ENCODE data around the gene UGT1A5. TPM values are rescaled to one million over a fixed set of nuclear protein-coding genes. Genes with fewer than 3 reads are reported as not detected.

The UGT1A5 gene
- total and polyA plus RNA-seq, 4 experiments from 2014 or later = not detected

- ChIA-PET POLR2A (ENCODE audit: partially characterized antibody) (no interaction called here), CTCF (ENCODE audit: partially characterized antibody) (no interaction called here)
These were observed 48.5 kb downstream of the UGT1A5 start for GRCh38 chr2:233761040-233761769.

GRCh38 chr2:233764264-233764663 is 51.6 kb downstream of the UGT1A5 start:
- peaks cover 15 to 25% of the 10 kb centered on the region in 2 donors for H3K27me3 Mint-ChIP-seq
- Histone ChIP-seq H3K36me3 (ENCODE audit: insufficient read depth, low read length) (no peaks in the 10 kb centered on the region), H3K27me3 (ENCODE audit: insufficient read depth, low read length) (no peaks in the 10 kb centered on the region), H3K4me3 (ENCODE audit: low read length in 2 of 2) (no peak overlapping the region), H3K9me3 (ENCODE audit: control insufficient read depth in 1 of 2, low read length in 2 of 2) (no peaks in the 10 kb centered on the region), H3K4me1 (ENCODE audit: insufficient read depth, low read length) (no peaks in the 10 kb centered on the region), H3K27ac (ENCODE audit: low read depth, low read length) (no peak overlapping the region)
- H3K4me1 Mint-ChIP-seq = no peaks in the 10 kb centered on the region
- no peak overlapping the region for H3K4me3 Mint-ChIP-seq
- H3K27ac Mint-ChIP-seq = no peak overlapping the region
- intact Hi-C loops (cut with micrococcal nuclease) = no loop called here
- H3K36me3 Mint-ChIP-seq = no peaks in the 10 kb centered on the region
- DNase-seq = no peak
- CTCF ChIA-PET (ENCODE audit: partially characterized antibody) = no interaction called here
- POLR2A ChIA-PET (ENCODE audit: partially characterized antibody) = no interaction called here
- no peaks in the 10 kb centered on the region for H3K9me3 Mint-ChIP-seq

More at GRCh38 chr2:233761040-233761769, 48.5 kb downstream of the UGT1A5 start:
- H3K4me1 Mint-ChIP-seq = no peaks in the 10 kb centered on the region
- no peaks in the 10 kb centered on the region for H3K36me3 Mint-ChIP-seq
- no peak overlapping the region for H3K27ac Mint-ChIP-seq
- H3K4me3 ChIP-seq (ENCODE audit: low read length in 2 of 2) = no peak overlapping the region
- intact Hi-C loops (cut with micrococcal nuclease) = no loop called here
- no peak for DNase-seq
- peaks cover 8 to 12% of the 10 kb centered on the region in 2 donors for H3K27me3 Mint-ChIP-seq
- no peaks in the 10 kb centered on the region for H3K36me3 ChIP-seq (ENCODE audit: insufficient read depth, low read length)
- H3K27ac ChIP-seq (ENCODE audit: low read depth, low read length) = no peak overlapping the region
- no peaks in the 10 kb centered on the region for H3K9me3 Mint-ChIP-seq
- H3K27me3 ChIP-seq (ENCODE audit: insufficient read depth, low read length) = no peaks in the 10 kb centered on the region
- no peaks in the 10 kb centered on the region for H3K9me3 ChIP-seq (ENCODE audit: control insufficient read depth in 1 of 2, low read length in 2 of 2)
- no peaks in the 10 kb centered on the region for H3K4me1 ChIP-seq (ENCODE audit: insufficient read depth, low read length)
- H3K4me3 Mint-ChIP-seq = no peak overlapping the region

GRCh38 chr2:233764761-233765160 is 52.1 kb downstream of the UGT1A5 start:
- Histone ChIP-seq H3K36me3 (ENCODE audit: insufficient read depth, low read length) (no peaks in the 10 kb centered on the region), H3K27ac (ENCODE audit: low read depth, low read length) (no peak overlapping the region), H3K27me3 (ENCODE audit: insufficient read depth, low read length) (no peaks in the 10 kb centered on the region), H3K9me3 (ENCODE audit: control insufficient read depth in 1 of 2, low read length in 2 of 2) (no peaks in the 10 kb centered on the region), H3K4me1 (ENCODE audit: insufficient read depth, low read length) (no peaks in the 10 kb centered on the region), H3K4me3 (ENCODE audit: low read length in 2 of 2) (no peak overlapping the region)
- no peaks in the 10 kb centered on the region for H3K4me1 Mint-ChIP-seq
- H3K36me3 Mint-ChIP-seq = no peaks in the 10 kb centered on the region
- peaks cover 15 to 26% of the 10 kb centered on the region in 2 donors for H3K27me3 Mint-ChIP-seq
- no peak overlapping the region for H3K27ac Mint-ChIP-seq
- ChIA-PET CTCF (ENCODE audit: partially characterized antibody) (no interaction called here), POLR2A (ENCODE audit: partially characterized antibody) (no interaction called here)
- no peak overlapping the region for H3K4me3 Mint-ChIP-seq
- intact Hi-C loops (cut with micrococcal nuclease) = no loop called here
- no peak for DNase-seq
- H3K9me3 Mint-ChIP-seq = no peaks in the 10 kb centered on the region

- Histone ChIP-seq H3K27ac (ENCODE audit: low read depth, low read length) (no peak overlapping the region), H3K27me3 (ENCODE audit: insufficient read depth, low read length) (no peaks in the 10 kb centered on the region), H3K4me3 (ENCODE audit: low read length in 2 of 2) (no peak overlapping the region), H3K36me3 (ENCODE audit: insufficient read depth, low read length) (no peaks in the 10 kb centered on the region), H3K9me3 (ENCODE audit: control insufficient read depth in 1 of 2, low read length in 2 of 2) (no peaks in the 10 kb centered on the region), H3K4me1 (ENCODE audit: insufficient read depth, low read length) (no peaks in the 10 kb centered on the region)
- peaks cover 18 to 30% of the 10 kb centered on the region in 2 donors for H3K27me3 Mint-ChIP-seq
- ChIA-PET CTCF (ENCODE audit: partially characterized antibody) (no interaction called here), POLR2A (ENCODE audit: partially characterized antibody) (no interaction called here)
- no peak overlapping the region for H3K27ac Mint-ChIP-seq
- H3K36me3 Mint-ChIP-seq = no peaks in the 10 kb centered on the region
- no peaks in the 10 kb centered on the region for H3K4me1 Mint-ChIP-seq
- no peak for DNase-seq
- intact Hi-C loops (cut with micrococcal nuclease) = no loop called here
- no peaks in the 10 kb centered on the region for H3K9me3 Mint-ChIP-seq
- H3K4me3 Mint-ChIP-seq = no peak overlapping the region
These were observed 53.7 kb downstream of the UGT1A5 start for GRCh38 chr2:233766416-233766815.

GRCh38 chr2:233768076-233768475 is 55.4 kb downstream of the UGT1A5 start:
- CTCF ChIA-PET (ENCODE audit: partially characterized antibody) = no interaction called here
- no peak for DNase-seq
- intact Hi-C loops (cut with micrococcal nuclease) = no loop called here

GRCh38 chr2:233769260-233769659 is 56.6 kb downstream of the UGT1A5 start:
- POLR2A ChIA-PET (ENCODE audit: partially characterized antibody) = no interaction called here

More at GRCh38 chr2:233768076-233768475, 55.4 kb downstream of the UGT1A5 start:
- Histone ChIP-seq H3K4me1 (ENCODE audit: insufficient read depth, low read length) (no peaks in the 10 kb centered on the region), H3K27me3 (ENCODE audit: insufficient read depth, low read length) (no peaks in the 10 kb centered on the region), H3K27ac (ENCODE audit: low read depth, low read length) (no peak overlapping the region), H3K9me3 (ENCODE audit: control insufficient read depth in 1 of 2, low read length in 2 of 2) (no peaks in the 10 kb centered on the region), H3K4me3 (ENCODE audit: low read length in 2 of 2) (no peak overlapping the region), H3K36me3 (ENCODE audit: insufficient read depth, low read length) (no peaks in the 10 kb centered on the region)
- Mint-ChIP-seq H3K9me3 (no peaks in the 10 kb centered on the region), H3K36me3 (no peaks in the 10 kb centered on the region), H3K4me1 (no peaks in the 10 kb centered on the region), H3K27me3 (peaks cover 18 to 30% of the 10 kb centered on the region in 2 donors), H3K27ac (no peak overlapping the region), H3K4me3 (no peak overlapping the region)
- POLR2A ChIA-PET (ENCODE audit: partially characterized antibody) = no interaction called here

GRCh38 chr2:233772153-233772552 is 59.4 kb downstream of the UGT1A5 start:
- no peaks in the 10 kb centered on the region for H3K4me1 ChIP-seq (ENCODE audit: insufficient read depth, low read length)
- H3K4me1 Mint-ChIP-seq = no peaks in the 10 kb centered on the region
- H3K27ac Mint-ChIP-seq = no peak overlapping the region
- intact Hi-C loops (cut with micrococcal nuclease) = no loop called here
- H3K9me3 Mint-ChIP-seq = peaks cover 0 to 17% (median 9%) of the 10 kb centered on the region in 8 donors
- H3K36me3 ChIP-seq (ENCODE audit: insufficient read depth, low read length) = no peaks in the 10 kb centered on the region
- no peak overlapping the region for H3K27ac ChIP-seq (ENCODE audit: low read depth, low read length)
- ChIA-PET CTCF (ENCODE audit: partially characterized antibody) (no interaction called here), POLR2A (ENCODE audit: partially characterized antibody) (no interaction called here)
- peaks cover 0 to 3% of the 10 kb centered on the region in 2 donors for H3K36me3 Mint-ChIP-seq
- peaks cover 10 to 23% of the 10 kb centered on the region in 2 donors for H3K27me3 Mint-ChIP-seq
- no peaks in the 10 kb centered on the region for H3K27me3 ChIP-seq (ENCODE audit: insufficient read depth, low read length)
- no peaks in the 10 kb centered on the region for H3K9me3 ChIP-seq (ENCODE audit: control insufficient read depth in 1 of 2, low read length in 2 of 2)
- no peak overlapping the region for H3K4me3 ChIP-seq (ENCODE audit: low read length in 2 of 2)
- DNase-seq = no peak
- H3K4me3 Mint-ChIP-seq = no peak overlapping the region

More at GRCh38 chr2:233769260-233769659, 56.6 kb downstream of the UGT1A5 start:
- DNase-seq = no peak
- Mint-ChIP-seq H3K9me3 (no peaks in the 10 kb centered on the region), H3K36me3 (no peaks in the 10 kb centered on the region), H3K27ac (peak overlapping the region in 1 of 7 donors; percentile 8), H3K4me1 (no peaks in the 10 kb centered on the region), H3K27me3 (peaks cover 13 to 28% of the 10 kb centered on the region in 2 donors), H3K4me3 (no peak overlapping the region)
- no peak overlapping the region for H3K4me3 ChIP-seq (ENCODE audit: low read length in 2 of 2)
- H3K9me3 ChIP-seq (ENCODE audit: control insufficient read depth in 1 of 2, low read length in 2 of 2) = no peaks in the 10 kb centered on the region
- intact Hi-C loops (cut with micrococcal nuclease) = no loop called here
- CTCF ChIA-PET (ENCODE audit: partially characterized antibody) = no interaction called here
- H3K36me3 ChIP-seq (ENCODE audit: insufficient read depth, low read length) = no peaks in the 10 kb centered on the region
- H3K4me1 ChIP-seq (ENCODE audit: insufficient read depth, low read length) = no peaks in the 10 kb centered on the region
- H3K27me3 ChIP-seq (ENCODE audit: insufficient read depth, low read length) = no peaks in the 10 kb centered on the region
- no peak overlapping the region for H3K27ac ChIP-seq (ENCODE audit: low read depth, low read length)
